Mesodermal cell (in vitro differentiated cells): ENCODE results near the gene TUBE1.

Experiments used
- H3K27ac ChIP-seq: 2 replicates; pipeline ENCODE4 v1.7.0; 2013; ENCODE audit warnings: mild to moderate bottlenecking, low read depth, low read length, moderate library complexity; ENCODE audit not compliant: severe bottlenecking
- H3K36me3 ChIP-seq: 2 replicates; pipeline ENCODE4 v1.7.1; 2013; ENCODE audit warnings: mild to moderate bottlenecking, low read length, moderate library complexity; ENCODE audit not compliant: control insufficient read depth, insufficient read depth
- H3K4me1 ChIP-seq: one replicate; pipeline ENCODE4 v1.7.1; 2013; ENCODE audit warnings: mild to moderate bottlenecking, low read length; ENCODE audit not compliant: insufficient read depth, control insufficient read depth, poor library complexity, severe bottlenecking
- H3K4me3 ChIP-seq: 2 replicates; pipeline ENCODE4 v1.7.0; 2013; ENCODE audit warnings: low read length, control low read depth, mild to moderate bottlenecking; ENCODE audit not compliant: insufficient read depth, poor library complexity, severe bottlenecking; ENCODE audit errors: extremely low read depth
- H3K9me3 ChIP-seq: 2 replicates; pipeline ENCODE4 v1.7.1; 2013; ENCODE audit warnings: mild to moderate bottlenecking, low read length, moderate library complexity; ENCODE audit not compliant: control insufficient read depth
- WGBS, 2 experiments: methylation state at CpG; one replicate each; pipeline ENCODE4 v1.1.5; 2013; ENCODE audit warnings: missing lambda C conversion rate in 2 of 2; ENCODE audit not compliant: insufficient coverage in 2 of 2; 5-methylcytosine and 5-hydroxymethylcytosine counted together

Gene TUBE1

DNA sequence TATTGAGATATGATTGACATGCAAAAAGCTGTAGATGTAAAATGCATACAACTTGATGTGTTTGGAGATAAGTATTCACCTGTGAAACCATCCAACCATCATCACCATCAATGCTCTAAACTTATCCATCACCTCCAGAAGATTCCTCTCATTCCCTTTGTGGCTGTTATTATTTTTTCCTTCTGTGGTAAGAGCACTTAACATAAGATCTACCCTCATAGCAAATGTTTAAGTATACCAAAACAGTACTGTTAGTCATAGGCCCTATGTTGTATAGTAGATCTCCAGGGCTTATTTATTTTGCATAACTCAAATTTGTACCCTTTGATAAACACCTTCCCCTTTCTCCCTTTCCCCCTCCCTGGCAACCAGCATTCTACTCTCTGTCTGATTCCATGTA lies 64.5 kb downstream of the TUBE1 start:
- H3K9me3 ChIP-seq, result peaks cover 10% of the 10 kb centered on the region
- H3K36me3 ChIP-seq, result no peaks in the 10 kb centered on the region
- H3K4me3 ChIP-seq, result no peak overlapping the region
- no peaks in the 10 kb centered on the region for H3K4me1 ChIP-seq
- H3K27ac ChIP-seq, result no peak overlapping the region

DNA sequence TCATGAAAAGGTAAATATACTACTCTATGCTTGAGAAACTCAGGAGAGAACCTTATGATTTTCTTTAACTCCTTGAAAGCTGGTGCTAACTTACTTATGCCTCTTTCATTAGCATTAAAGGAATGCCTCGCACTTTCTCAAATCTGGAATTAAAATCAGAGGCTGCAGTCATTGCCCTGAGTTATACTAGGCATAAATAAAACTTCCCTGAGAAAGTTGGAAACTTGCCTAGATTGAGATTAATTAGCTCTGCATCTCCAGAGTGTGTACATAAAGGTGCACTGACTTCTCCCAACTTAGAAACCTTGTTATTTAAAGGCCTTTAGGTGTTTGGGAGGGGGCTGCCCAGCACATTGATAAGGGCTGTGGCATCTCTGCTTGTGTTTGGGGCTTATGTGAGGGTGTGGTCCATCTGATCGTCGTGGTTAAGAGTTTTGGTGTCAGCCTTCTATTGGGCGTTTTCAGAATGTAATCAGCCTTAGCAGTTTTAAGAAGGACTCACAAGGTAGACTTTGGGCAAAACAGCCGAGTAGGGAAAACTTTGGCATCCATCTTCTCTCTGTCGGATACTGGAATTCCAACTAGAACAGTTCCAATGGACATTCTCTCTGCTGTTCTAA lies 65.5 kb downstream of the TUBE1 start:
- no peaks in the 10 kb centered on the region for H3K4me1 ChIP-seq
- no peaks in the 10 kb centered on the region for H3K36me3 ChIP-seq
- 79 to 86% methylated on average over 5 to 6 of the region's 6 CpGs for WGBS, 2 experiments
- H3K27ac ChIP-seq, result no peak overlapping the region
- H3K4me3 ChIP-seq, result no peak overlapping the region
- peaks cover 10% of the 10 kb centered on the region for H3K9me3 ChIP-seq
